Islet precursor cell (in vitro differentiated cells): ENCODE results near the gene GALNT6.

Experiments
- DNase-seq: peaks from one replicate; pipeline ENCODE4 v3.0.0-alpha.2; 2018

Gene GALNT6, protein sequence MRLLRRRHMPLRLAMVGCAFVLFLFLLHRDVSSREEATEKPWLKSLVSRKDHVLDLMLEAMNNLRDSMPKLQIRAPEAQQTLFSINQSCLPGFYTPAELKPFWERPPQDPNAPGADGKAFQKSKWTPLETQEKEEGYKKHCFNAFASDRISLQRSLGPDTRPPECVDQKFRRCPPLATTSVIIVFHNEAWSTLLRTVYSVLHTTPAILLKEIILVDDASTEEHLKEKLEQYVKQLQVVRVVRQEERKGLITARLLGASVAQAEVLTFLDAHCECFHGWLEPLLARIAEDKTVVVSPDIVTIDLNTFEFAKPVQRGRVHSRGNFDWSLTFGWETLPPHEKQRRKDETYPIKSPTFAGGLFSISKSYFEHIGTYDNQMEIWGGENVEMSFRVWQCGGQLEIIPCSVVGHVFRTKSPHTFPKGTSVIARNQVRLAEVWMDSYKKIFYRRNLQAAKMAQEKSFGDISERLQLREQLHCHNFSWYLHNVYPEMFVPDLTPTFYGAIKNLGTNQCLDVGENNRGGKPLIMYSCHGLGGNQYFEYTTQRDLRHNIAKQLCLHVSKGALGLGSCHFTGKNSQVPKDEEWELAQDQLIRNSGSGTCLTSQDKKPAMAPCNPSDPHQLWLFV

GRCh38 chr12:51391283-51392123 lies at the start of gene GALNT6:
TSS of gene GALNT6 (minus strand) at chr12:51391406. CDS start at chr12:51379781, 11,625 bp downstream.
- DNase-seq = peak; percentile 92

GRCh38 chr12:51439330-51439729 lies 48.1 kb upstream of the GALNT6 start:
- DNase-seq = no peak

DNA sequence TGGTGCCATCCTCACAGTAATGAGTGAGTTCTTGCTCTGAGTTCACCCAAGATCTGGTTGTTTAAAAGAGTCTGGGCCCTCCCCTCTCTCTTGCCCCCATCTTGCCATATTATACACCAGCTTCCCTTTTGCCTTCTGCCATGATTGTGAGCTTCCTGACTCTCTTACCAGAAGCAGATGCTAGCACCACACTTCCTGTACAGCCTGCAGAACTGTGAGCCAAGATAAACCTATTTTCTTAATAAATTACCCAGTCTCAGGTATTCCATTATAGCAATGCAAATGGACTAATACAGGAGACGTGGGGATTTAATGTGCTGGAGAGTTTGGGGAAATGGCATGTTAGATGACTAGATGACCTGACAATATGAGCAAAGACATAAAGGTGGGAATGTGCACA lies 46.2 kb upstream of the GALNT6 start:
- no peak for DNase-seq

DNA sequence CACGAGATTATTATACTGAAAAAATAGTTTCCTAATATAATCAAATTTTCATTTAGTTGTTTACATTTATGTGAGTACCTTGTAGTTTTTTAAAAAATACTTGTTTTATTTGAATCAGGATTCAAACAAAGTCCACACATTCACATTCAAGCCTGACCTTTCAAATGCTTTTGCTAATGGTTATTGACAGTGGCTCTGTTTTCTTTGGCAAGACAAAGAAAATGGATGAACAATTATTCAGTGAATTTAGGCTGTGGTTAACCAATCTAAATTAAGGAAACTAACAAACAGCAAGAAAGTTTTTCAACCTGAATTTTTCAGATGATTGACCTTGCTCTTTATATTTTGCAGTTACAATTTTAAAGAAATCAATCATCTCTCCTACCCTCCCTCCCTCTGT lies 43.1 kb upstream of the GALNT6 start:
- DNase-seq = no peak

GRCh38 chr12:51432921-51433320 lies 41.7 kb upstream of the GALNT6 start:
- DNase-seq = no peak

DNA sequence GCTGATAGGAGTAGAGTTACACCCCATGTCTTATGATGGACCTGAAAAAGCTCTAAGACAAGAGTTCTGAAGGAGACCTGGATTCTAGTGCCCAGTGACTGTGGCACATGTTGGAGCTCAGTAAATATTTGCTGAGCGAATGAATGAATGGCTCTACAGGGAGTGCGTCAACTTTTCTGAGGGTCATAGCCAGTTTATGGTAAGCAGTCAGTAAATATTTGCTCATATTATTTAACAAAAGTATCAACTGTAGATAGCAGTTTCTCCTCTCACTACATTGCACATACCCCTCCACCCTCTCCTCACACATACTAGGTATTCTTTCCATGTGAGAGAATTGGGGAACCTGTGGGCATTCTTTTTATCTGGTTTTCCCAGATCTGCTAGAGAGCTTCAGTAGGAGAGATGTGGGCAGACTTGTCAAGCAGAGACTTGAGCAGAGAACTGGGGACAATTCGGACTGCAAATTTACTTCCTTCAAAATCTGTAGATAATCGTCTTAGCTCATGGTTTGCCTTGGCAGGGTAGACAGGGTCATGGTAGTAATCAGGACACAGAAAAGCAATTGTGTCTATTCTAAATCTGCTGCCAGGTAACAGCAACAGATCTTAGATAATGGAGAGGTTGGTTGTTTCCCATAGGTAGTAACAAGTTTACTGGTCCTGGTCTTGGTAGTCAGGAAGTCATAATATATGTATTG lies 39.1 kb upstream of the GALNT6 start:
- DNase-seq = no peak

DNA sequence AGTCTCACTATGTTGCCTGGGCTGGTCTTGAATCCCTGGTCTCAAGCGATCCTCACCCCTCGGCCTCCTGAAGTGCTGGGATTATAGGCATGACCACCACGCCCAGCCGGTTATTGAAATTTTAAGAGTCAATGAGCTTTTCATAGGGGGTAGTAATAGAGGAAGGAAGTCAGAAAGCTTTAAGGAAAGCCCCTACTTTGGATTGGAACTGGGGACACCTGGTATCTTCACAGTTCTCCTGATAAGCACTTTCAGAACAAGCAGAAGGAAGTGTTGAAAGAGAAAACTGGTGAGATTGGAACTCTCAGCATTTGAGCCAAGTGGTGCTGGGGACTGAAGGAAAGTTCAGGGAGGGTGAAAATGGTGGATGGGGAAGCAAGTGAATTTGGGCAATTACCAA lies 38.5 kb upstream of the GALNT6 start:
- no peak for DNase-seq

DNA sequence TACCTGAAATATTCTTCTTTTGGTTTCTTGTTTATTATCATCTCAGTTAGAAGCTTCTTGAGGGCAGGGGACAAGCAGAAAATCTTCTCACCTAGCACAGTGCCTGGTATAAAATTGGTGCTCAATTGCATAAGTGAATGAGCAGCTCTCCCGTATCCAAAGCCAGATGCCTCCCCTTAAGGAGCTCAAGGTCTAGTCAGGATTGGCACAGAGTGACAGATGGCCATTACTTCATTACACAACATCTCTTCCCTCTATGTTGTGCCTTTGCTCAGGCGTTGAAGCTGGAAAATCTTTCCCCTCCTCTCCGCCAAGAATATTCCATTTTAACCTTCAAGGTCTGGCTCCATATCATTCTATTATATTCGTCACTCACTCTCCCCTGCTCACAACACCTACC lies 37.0 kb upstream of the GALNT6 start:
- DNase-seq = no peak

DNA sequence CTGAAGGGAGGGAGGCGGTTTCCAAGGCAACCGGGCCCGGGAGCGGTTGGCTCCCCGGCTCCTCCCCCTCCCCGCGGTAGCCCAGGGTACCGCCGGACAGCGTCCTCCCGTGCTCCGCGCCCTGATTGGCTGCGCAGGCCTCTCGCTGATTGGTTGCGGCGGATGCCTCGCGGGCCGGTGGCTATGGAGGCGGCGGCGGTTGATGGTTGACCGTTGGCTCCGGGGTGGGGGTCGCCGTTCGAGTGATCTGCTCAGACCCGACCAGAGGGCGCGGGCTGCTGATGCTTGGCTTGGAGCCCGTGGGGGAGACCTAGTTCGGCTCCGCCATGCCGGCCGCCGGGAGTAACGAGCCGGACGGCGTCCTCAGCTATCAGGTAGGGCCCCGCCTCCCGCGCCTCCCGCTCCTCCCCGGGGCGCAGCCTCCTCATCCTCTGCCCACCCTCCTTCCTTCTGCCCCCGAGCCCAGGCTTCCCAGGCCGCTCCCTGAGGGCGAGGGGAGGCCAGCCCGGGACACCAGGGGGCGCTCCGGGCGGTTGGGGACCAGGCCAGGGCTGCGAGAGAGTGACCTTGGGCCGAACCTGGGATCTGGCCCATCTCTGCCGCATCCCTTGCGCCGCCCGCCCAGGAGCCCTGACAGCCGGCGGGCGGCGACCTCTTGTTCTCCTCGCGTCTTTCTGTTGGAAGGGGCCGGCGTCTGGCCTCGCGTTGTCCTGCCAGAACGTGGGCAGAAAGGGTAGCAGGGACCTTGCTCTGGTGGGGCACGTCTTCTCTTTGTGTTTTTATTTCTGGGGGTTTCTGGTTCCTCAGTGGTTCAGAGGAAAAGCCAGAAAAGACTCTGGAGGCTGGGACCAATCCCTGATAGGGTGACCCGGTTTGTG lies 33.7 kb upstream of the GALNT6 start, which contains the start of gene SLC4A8:
Gene SLC4A8 (plus strand): TSS at position 170 of the 878 bp plus-strand sequence. CDS start 157 bp downstream, at position 327.
- peak; percentile 99 for DNase-seq

GRCh38 chr12:51424094-51424661 lies 33.0 kb upstream of the GALNT6 start:
- no peak for DNase-seq

GRCh38 chr12:51421266-51421884 lies 30.2 kb upstream of the GALNT6 start:
- peak; percentile 93 for DNase-seq

GRCh38 chr12:51419425-51420193 lies 28.4 kb upstream of the GALNT6 start:
- peak; percentile 72 for DNase-seq

DNA sequence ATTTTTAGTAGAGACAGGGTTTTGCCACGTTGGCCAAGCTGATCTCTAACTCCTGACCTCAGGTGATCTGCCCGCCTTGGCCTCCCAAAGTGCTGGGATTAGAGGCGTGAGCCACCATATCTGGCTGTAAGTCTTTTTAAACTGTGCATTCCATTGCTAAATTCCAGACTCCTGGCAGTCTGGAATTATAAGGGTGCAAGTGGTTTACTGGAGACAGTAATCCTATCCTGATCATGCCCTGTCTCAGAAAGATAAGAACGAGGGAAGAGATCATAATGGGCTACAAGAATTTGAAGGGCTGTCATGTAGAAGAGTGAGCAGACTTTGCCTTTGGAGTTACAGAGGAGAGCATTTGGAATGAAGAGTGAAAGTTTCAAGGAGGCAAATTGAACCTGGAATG lies 26.6 kb upstream of the GALNT6 start:
- DNase-seq = peak; percentile 75

DNA sequence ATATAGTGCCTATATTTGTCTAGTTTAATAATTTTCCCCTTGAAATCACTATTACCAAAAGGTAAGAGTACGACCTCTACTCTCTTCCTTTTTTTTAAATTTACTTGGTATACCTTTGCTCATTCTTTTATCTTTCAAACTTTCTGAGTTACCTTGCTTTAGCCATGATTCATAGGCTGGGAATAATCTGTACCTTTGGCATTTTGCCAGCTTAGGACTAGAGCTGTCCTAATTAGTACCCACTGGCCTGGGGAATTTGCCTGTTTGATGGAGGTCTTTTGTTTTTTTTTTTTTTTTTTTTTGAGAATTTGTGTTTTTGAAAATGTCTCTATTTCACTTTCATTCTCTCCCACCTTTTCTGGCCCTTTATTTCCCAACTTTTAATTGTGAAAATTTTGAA lies 24.7 kb upstream of the GALNT6 start:
- no peak for DNase-seq

GRCh38 chr12:51413791-51414190 lies 22.6 kb upstream of the GALNT6 start:
- DNase-seq = no peak

- no peak for DNase-seq
Observed at GRCh38 chr12:51413149-51413548, 21.9 kb upstream of the GALNT6 start.

- DNase-seq = peak; percentile 95
Observed at GRCh38 chr12:51409846-51410245, 18.6 kb upstream of the GALNT6 start.

DNA sequence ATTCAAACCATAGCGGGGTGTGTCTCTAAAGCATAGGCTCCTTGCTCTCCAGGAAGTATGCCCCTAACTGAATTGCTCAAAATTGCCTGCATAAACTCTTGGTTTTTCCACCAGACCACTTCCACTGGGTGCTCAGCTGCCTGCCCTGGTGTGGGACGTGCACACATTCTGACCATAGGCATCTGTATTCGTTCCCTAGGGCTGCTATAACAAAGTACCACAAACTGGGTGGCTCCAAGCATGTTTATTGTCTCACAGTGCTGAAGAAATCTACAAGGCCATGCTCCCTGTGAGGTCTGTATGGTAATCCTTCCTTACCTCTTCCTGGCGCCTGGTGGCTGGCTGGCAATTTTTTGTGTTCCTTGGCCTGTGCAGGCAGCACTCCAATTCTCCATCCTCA lies 16.4 kb upstream of the GALNT6 start:
- peak; percentile 50 for DNase-seq

DNA sequence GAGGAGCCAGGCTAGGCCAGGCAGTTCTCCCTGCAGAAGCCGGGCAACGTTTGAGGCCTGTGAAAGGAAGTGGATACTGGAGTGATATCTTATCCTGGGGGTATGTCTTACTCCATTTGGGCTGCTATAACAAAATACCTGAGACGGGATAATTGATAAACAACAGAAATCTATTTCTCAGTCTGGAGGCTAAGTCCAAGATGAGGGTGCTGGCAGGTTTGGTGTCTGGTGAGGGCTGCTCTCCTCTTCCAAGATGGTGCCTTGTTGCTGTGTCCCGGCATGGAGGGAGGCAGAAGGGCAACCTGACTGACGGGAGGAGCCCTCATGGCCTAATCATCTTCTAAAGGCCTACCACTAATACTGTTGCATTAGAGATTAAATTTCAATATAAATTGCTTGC lies 15.7 kb upstream of the GALNT6 start:
- no peak for DNase-seq

DNA sequence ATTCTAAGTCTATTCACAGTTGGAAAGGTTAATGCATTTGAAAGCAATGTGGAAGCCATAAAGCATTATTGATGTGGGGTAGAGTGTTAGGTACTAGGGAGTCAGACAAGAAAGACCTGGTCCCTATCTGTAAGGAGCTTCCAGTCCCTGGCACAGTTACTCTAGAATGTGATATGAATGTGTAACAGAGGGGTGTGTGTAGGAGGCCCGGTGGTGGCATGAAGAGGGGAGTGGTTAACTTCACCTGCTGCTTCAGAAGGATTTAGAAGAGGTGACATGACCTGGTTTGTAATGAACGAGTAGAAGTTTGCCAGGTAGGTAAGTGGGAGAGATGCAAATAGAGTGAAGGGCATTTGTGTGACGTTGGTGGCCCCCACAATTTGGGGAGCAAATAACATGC lies 15.1 kb upstream of the GALNT6 start:
- peak; percentile 48 for DNase-seq
